ENCODE results near the gene IDUA.

IDUA gene

GRCh38 chr4:954211-955020, 32.4 kb upstream of the IDUA start:
- no peaks in the 10 kb centered on the region for H3K27me3 ChIP-seq (ENCODE audit: insufficient read depth, poor library complexity, severe bottlenecking)
- no peak overlapping the region for H3K4me3 ChIP-seq (replicated peaks; ENCODE audit: insufficient read depth, low read length)
- H3K27ac ChIP-seq (replicated peaks), result no peak overlapping the region
- TF ChIP-seq SPI1 (IDR thresholded peaks at IDR 0.05; ENCODE audit: borderline replicate concordance, low read depth) (no peak), POLR2AphosphoS5 (IDR thresholded peaks at IDR 0.05; ENCODE audit: low read depth) (no peak), REST (IDR thresholded peaks at IDR 0.05; ENCODE audit: insufficient replicate concordance, low read depth) (no peak), GABPA (IDR thresholded peaks at IDR 0.05; ENCODE audit: low read depth) (no peak)
- TF ChIP-seq, protein P1, sequence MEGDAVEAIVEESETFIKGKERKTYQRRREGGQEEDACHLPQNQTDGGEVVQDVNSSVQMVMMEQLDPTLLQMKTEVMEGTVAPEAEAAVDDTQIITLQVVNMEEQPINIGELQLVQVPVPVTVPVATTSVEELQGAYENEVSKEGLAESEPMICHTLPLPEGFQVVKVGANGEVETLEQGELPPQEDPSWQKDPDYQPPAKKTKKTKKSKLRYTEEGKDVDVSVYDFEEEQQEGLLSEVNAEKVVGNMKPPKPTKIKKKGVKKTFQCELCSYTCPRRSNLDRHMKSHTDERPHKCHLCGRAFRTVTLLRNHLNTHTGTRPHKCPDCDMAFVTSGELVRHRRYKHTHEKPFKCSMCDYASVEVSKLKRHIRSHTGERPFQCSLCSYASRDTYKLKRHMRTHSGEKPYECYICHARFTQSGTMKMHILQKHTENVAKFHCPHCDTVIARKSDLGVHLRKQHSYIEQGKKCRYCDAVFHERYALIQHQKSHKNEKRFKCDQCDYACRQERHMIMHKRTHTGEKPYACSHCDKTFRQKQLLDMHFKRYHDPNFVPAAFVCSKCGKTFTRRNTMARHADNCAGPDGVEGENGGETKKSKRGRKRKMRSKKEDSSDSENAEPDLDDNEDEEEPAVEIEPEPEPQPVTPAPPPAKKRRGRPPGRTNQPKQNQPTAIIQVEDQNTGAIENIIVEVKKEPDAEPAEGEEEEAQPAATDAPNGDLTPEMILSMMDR (IDR thresholded peaks at IDR 0.05; ENCODE audit: insufficient read depth, low read length), result no peak
- DNase-seq (ENCODE audit: low read depth in 1 of 2, low spot score in 1 of 2), result no peak

- DNase-seq (ENCODE audit: low read depth in 1 of 2, low spot score in 1 of 2), result no peak
- TF ChIP-seq POLR2AphosphoS5 (IDR thresholded peaks at IDR 0.05; ENCODE audit: low read depth), result no peak
- no peak for TF ChIP-seq SPI1 (IDR thresholded peaks at IDR 0.05; ENCODE audit: borderline replicate concordance, low read depth)
- TF ChIP-seq REST (IDR thresholded peaks at IDR 0.05; ENCODE audit: insufficient replicate concordance, low read depth), result no peak
- no peak for TF ChIP-seq GABPA (IDR thresholded peaks at IDR 0.05; ENCODE audit: low read depth)
- TF ChIP-seq, protein P1 (IDR thresholded peaks at IDR 0.05; ENCODE audit: insufficient read depth, low read length), result no peak
- no peak overlapping the region for H3K4me3 ChIP-seq (replicated peaks; ENCODE audit: insufficient read depth, low read length)
- no peaks in the 10 kb centered on the region for H3K27me3 ChIP-seq (ENCODE audit: insufficient read depth, poor library complexity, severe bottlenecking)
- H3K27ac ChIP-seq (replicated peaks), result no peak overlapping the region
These were observed 31.5 kb upstream of the IDUA start for GRCh38 chr4:955161-955921.

DNA sequence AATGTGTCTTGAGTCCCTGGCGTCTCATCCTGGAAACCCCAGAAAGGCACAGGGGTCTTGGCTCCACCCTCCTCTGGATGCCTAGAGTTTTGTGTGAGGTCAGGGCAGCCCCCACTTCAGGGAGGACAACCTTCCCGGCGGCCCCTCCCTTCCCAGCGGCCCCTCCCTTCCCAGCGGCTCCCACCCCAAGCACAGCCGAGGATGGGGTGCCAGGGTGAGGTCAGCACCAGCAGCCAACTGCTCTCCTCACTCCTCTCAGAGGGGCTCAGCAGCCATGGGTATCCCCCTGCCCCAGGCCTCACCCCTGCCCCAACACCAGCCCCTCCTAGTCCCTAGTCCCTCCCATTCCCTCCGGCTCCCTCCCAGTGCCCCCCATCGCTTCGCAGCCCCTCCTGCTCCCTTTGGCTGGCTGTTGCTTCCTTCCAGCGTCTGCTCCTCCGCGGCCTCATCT, 30.9 kb upstream of the IDUA start:
- H3K27me3 ChIP-seq (ENCODE audit: insufficient read depth, poor library complexity, severe bottlenecking), result no peaks in the 10 kb centered on the region
- H3K4me3 ChIP-seq (replicated peaks; ENCODE audit: insufficient read depth, low read length), result no peak overlapping the region
- TF ChIP-seq GABPA (IDR thresholded peaks at IDR 0.05; ENCODE audit: low read depth), result no peak
- TF ChIP-seq SPI1 (IDR thresholded peaks at IDR 0.05; ENCODE audit: borderline replicate concordance, low read depth), result no peak
- no peak for TF ChIP-seq REST (IDR thresholded peaks at IDR 0.05; ENCODE audit: insufficient replicate concordance, low read depth)
- no peak for TF ChIP-seq POLR2AphosphoS5 (IDR thresholded peaks at IDR 0.05; ENCODE audit: low read depth)
- TF ChIP-seq, protein P1 (IDR thresholded peaks at IDR 0.05; ENCODE audit: insufficient read depth, low read length), result no peak
- no peak for DNase-seq (ENCODE audit: low read depth in 1 of 2, low spot score in 1 of 2)
- no peak overlapping the region for H3K27ac ChIP-seq (replicated peaks)

All from HL-60 (cell line).